IPS-NIHi7 (cell line): Measurements from ENCODE around the gene HERC4.

ENCODE experiments used
- DNase-seq: peaks from one replicate; pipeline ENCODE4 v3.0.0; 2012; ENCODE audit warnings: mixed read lengths; ENCODE audit errors: extremely low spot score

Gene HERC4

GRCh38 chr10:68074775-68075549 is at the start of gene HERC4:
TSS of gene HERC4 (minus strand) at chr10:68075283. CDS start at chr10:68073108, 2,175 bp downstream.
- DNase-seq, result peak; percentile 95

- no peak for DNase-seq
Observed at GRCh38 chr10:68124718-68125117, 49.6 kb upstream of the HERC4 start.

GRCh38 chr10:68121852-68122251 is 46.8 kb upstream of the HERC4 start:
- peak; percentile 51 for DNase-seq

DNA sequence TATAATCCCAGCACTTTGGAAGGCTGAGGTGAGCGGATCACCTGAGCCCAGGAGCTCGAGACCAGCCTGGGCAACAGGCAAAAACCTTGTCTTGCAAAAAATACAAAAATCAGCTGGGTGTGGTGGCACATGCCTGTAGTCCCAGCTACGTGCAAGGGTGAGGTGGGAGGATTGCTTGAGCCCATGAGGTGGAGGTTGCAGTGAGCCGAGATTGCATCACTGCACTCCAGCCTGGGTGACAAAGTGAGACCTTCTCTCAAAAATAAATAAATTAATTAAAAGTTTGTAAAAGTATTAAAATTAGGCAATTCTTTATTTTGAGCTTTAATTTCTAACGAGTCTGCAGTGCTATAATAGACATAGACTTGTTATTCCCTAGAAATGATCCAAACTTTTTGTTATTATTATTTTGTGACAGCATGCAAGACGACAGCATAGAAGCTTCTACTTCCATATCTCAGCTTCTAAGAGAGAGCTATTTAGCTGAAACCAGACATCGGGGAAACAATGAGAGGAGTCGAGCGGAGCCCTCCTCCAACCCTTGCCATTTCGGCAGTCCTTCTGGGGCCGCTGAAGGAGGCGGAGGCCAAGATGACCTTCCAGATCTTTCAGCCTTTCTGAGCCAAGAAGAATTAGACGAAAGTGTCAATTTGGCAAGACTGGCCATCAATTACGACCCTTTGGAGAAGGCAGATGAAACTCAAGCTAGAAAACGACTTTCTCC is 46.1 kb upstream of the HERC4 start:
- DNase-seq, result no peak

- no peak for DNase-seq
Observed at GRCh38 chr10:68118657-68119056, 43.6 kb upstream of the HERC4 start.

DNA sequence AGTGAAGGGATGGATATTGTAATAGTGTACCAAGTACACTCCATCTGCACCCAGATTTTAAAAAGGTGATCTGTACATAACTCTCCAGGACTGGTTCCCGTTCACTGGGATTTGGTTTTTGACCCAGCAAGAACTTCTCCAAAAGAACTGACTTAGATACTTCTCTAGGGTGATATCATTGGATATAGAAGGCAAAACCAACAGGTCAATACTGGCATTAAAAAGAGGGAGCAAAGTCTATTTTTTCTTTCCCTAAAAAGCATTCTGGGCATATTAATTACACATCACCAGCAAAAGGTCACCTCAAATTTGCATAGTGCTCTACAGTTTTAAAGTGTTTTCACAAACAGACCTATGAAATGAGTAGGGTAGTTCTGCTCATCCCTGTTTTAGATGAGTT is 37.8 kb upstream of the HERC4 start:
- no peak for DNase-seq

- no peak for DNase-seq
Observed at GRCh38 chr10:68111584-68111983, 36.5 kb upstream of the HERC4 start.

DNA sequence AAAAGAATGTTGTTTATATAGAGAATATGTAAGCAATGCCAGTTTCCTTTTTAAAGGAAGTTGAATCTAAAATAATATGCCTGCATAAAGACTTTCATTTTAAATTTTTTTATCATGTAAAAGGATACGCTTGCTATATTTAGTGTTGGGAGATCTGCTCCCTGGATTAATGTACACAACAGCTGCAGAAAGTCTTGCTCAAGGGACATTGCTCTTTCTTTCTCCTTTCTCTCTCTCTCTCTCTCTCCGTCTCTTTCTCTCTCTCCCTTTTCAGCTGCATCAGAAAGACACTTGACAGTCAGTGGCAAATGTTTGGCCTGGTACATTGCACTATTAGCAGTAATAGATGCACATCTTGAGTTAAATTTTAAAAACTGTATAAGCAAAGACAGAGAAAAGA is 34.9 kb upstream of the HERC4 start:
- DNase-seq, result no peak

GRCh38 chr10:68109331-68109730 is 34.2 kb upstream of the HERC4 start, which contains the start of gene MYPN:
TSS of gene MYPN (plus strand) at chr10:68109488. CDS start at chr10:68121439, 11,951 bp downstream.
- DNase-seq, result no peak

DNA sequence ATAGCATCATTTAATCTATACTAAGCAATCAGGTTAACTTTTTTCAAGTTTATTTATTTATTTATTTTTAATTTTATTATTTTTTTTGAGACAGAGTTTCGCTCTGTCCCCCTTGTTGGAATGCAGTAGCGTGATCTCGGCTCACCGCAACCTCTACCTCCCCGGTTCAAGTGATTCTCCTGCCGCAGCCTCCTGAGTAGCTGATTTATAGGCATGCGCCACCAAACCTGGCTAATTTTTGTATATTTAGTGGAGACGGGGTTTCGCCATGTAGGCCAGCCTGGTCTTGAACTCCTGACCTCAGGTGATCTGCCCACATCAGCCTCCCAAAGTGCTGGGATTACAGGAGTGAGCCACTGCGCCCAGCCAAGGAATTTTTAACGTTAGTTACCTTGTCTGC is 33.6 kb upstream of the HERC4 start:
- no peak for DNase-seq

DNA sequence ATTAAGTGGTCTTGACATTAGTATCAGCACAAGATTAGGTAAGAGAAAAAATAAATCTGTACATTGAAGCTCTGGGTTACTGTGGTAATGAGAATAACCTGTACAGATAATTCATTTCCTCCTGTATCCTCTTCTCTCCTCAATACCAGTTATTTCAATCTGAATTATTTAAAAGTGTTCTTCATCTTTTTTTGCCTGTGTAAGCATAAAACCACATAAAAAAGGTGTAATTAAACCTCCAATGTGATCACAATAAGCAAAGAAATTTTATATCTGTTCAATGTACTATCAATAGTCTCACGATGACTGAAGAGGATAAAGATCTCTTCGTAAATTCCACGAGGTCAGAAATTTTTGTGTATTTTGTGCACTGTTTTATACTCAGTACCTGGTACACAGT is 33.0 kb upstream of the HERC4 start:
- DNase-seq, result no peak

DNA sequence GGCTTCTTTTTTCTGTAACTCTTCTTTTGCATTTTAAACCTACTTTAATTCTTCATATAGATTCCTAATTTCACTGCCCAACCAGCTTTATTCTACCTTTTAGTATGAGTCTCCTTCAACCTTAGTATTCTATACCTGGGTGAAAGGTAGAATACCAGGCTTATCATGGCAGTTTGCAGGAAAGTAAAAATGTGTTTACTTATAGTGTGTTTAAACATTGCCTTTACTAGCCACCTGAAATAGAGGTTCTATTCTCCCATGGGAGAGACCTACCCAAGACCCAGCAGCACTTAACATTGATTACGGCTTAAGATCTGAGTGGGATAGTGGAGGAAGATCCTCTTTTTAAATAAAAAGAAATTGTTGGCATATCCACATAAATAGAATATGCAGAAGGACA is 32.6 kb upstream of the HERC4 start:
- no peak for DNase-seq

DNA sequence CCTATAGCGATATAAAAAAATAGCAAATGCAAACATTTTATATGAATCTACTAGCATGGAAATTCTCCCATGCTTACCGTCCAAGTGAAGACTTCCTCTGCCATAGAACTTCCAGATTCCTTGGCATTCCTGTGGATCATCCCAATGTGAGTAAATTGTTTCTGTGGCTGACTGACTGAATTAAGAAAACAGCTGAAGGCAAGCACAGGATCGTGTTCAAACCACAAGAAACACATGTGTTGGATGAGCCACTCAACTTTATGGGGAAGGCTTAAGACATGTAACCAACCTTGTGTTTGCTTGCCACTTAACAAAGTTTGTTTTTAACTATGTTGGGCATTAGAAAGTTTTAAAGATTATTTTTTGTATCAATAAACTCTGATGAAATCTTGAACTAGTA is 31.6 kb upstream of the HERC4 start:
- no peak for DNase-seq

GRCh38 chr10:68105820-68106219 is 30.7 kb upstream of the HERC4 start:
- no peak for DNase-seq

DNA sequence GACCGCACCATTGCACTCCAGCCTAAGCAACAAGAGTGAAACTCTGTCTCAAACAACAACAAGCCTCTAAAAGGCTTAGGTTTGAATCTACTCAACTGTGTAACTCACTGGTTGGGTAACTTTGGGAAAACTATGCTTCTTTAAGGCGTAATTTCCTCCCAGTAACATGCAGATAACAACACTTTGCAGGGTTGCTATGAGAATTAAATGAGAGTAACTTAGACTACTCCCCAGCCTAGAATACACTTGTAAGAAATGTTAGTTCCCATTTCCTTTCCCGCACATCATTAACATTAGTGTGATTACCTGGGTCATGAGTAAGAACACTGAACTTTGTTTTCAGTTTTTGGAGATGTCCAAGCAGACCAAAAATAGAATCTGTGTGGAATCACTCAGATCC is 28.8 kb upstream of the HERC4 start:
- DNase-seq, result no peak

- DNase-seq, result no peak
Observed at GRCh38 chr10:68103261-68103878, 28.3 kb upstream of the HERC4 start.

DNA sequence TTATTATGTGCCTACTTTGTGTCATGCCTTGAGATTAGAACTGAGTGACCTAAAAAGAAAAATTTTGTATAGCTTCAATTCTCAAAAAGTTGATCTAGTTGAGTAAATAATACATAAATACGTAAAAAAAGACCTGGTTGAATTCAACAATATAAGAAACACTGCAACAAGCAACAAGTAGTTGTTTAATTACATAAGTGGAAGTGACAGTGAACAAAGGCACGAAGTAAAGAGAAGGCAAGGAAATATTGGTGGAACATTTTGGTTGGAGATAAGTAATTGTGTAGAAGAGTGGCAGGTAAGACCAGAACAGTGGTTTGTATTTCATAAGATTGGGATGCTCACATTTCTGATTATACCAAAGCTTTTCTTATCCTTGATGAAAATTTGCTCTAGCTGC is 26.0 kb upstream of the HERC4 start:
- no peak for DNase-seq

DNA sequence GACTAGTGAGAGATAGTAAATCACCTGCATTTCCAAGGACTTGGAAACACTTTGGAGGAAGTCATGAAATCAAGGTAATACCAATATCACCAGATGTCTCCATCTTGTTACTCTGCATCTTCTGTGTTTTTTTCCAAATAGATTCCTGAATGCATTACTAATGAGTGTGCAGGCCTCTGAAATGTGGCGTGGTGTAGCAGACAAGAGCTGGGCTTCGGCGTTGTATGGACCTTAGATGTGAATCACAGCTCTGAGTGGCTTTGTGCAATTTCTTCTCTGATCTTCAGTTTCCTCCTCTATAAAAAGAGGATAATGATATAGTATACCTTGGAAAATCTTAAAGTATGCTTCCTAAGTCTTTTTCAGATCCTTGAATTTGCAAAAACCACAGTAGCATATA is 24.7 kb upstream of the HERC4 start:
- DNase-seq, result no peak

- peak; percentile 68 for DNase-seq
Observed at GRCh38 chr10:68096913-68097516, 21.9 kb upstream of the HERC4 start.

- no peak for DNase-seq
Observed at GRCh38 chr10:68095153-68095552, 20.1 kb upstream of the HERC4 start.

DNA sequence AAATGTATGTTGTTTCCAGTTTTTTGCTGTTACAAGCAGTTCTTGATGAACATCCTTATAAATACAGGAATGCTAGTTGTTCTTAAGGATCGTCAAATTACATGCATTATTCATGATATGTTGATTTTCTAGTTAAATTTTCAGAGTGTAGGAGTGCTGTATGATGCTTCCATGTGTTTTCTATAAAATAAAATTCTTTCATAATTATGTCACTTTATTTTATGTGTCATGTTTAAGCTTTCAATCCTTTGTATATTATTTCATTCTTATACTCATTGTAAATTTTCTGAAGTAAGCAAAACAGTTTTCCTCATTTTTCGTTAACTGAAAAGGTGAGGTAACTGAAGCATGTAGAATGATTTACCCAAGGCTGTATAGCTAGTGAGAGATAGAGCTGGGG is 17.4 kb upstream of the HERC4 start:
- DNase-seq, result no peak

- DNase-seq, result no peak
Observed at GRCh38 chr10:68090586-68090985, 15.5 kb upstream of the HERC4 start.
